ENCODE results near the gene DDR2.
"Not testable (repeated sequence)": the region's sequence is repeated elsewhere in the genome, so short reads cannot be mapped to it uniquely, and the experiment has no call there.

DDR2 gene

DNA sequence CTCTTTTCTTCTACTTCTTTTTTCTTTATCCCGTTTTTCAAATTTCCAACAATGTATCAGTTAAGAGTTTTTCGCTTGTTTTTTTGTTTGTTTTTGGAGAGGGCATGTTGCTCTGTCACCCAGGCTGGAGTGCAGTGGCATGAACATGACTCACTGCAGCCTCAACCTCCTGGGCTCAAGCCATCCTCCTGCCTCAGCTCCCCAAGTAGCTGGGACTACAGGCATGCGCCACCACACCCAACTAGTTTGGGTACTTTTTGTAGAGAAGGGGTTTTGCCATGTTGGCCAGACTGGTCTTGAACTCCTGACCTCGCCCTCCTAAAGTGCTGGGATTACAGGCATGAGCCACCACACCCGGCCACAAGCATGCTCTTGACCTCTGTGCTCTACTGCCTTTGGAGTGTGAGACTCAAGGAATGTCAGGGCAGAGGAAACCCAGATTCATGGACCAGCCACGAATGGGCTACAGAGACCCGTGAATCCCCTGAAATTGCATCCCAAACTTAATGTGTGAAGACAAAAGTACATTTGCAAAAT is 93.1 kb downstream of the DDR2 start:
- no peak for DNase-seq (ENCODE audit: low read depth)

DNA sequence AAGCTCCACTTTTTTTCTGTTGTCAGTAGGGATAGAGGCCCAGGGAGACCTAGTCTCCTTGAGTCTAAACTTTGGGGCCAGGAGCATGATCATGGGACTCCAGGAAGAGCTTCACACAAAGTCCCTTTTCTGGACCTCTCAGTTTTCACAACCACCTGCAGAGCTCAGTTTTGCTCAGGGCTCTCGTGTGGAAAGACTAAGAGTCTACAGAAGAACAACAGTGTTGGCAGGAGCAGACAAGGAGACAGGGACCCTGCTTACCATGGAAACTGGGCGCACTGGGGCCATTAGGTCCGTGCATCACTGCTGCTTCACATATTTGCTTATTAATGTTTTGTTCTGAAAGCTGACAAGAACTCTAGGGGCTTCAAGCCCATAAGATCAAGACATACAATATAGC is 94.3 kb downstream of the DDR2 start:
- no peak for DNase-seq (ENCODE audit: low read depth)

DNA sequence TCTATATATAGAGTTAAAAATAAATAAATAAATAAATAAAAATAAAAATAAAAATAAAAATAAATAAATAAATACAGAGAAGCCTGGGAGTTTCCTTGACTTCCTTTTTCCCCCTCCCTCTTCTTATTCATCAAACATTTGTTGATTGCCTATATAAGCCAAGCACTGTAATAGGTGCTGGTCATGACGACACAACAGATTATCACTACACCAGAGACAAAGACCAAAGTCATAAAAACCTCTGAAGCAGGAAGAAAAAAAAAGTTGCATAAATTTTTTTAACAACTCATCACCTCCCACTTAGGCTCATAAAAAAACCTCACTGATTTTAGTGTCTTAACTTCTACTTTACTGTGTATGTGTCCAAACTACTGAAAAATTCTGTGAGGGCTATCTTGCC is 95.2 kb downstream of the DDR2 start:
- DNase-seq (ENCODE audit: low read depth) = not testable (repeated sequence)

DNA sequence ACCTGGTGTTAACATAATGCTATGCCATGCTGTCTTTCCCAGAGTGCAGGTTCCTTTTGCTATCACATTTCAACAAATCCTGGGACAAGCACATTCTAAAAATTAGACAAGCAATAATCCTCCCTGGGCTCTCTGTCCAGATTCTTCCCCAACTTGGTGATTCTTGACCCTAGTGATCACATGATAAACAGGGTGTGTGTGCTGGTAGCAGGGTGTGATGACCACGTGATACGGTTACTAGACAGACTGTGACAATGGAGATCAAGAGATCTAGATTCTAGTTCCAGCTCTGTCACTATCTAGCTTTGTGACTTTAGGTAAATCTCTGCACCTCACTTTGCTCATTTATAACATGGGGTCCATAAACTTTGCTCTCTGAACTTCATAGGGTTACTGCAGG is 96.3 kb downstream of the DDR2 start:
- no peak for DNase-seq (ENCODE audit: low read depth)

DNA sequence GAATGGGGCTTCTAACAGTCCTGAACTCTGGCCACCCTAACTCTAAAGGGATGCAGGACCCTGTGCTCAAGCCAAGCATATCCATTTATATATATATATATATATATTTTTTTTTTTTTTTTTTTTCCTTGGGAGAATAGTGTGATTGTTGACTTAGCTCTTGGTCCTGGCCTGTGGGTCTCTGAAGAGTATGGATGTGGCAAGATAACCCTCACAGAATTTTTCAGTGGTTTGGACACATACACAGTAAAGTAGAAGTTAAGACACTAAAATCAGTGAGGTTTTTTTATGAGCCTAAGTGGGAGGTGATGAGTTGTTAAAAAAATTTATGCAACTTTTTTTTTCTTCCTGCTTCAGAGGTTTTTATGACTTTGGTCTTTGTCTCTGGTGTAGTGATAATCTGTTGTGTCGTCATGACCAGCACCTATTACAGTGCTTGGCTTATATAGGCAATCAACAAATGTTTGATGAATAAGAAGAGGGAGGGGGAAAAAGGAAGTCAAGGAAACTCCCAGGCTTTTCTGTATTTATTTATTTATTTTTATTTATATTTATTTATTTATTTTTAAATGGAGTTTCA is 97.0 kb downstream of the DDR2 start:
- DNase-seq (ENCODE audit: low read depth) = not testable (repeated sequence)

DNA sequence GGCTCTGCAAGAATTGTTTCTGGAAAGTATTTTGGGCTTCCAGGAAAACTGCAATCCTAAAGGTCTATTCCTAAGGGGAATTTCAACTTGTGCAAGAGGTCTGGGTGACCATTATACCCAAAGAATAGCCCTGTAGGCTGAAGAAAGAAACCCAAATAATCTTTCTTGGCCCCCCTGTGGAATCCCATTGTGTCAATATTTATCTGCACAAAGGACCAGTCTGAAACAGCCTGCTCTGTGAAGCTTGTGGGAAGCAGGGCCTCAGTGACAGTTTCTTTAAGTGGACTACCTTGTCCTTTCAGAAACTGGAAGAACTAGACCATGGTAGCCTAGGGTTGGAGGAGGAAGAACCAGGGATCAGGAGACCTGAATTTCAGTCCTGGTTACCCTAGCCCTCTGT is 99.8 kb downstream of the DDR2 start:
- DNase-seq (ENCODE audit: low read depth) = no peak

DNA sequence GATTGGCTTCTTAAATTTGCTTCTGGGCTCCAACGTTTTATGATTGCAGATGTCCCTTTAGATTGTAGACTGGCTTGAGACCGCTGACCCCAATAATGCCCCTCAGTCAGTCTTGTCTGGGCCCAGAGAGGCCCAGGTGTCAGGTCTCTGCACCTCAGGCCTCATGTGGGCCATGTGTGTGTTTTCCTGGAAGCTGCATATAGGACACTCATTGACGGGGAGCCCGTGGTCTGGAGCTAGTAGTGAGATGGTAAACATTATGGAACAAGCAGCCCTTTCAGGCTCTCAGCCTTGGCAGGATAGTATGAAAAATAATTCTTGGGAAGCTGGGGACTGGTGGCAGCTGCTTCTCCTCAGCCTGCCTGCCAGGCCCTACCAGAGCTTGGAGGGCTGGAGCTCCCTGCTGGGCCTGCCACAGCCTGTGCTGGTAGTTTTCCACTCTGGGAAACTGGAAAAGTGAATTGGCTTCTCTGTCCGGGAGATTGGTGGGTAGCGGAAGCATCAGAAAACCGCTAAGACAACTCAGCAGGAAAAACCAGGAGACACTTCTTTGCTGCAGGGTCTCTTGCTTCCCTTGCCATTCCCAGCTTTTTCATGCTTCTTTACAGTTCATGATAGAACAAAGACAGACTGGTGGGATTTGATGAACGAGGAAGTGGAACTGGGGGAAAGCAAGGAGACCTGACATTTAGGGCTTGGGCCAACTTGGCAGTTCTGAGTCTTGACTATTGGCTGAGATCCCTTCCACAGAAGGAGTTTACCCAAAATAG is 100.5 kb downstream of the DDR2 start:
- DNase-seq (ENCODE audit: low read depth) = no peak

DNA sequence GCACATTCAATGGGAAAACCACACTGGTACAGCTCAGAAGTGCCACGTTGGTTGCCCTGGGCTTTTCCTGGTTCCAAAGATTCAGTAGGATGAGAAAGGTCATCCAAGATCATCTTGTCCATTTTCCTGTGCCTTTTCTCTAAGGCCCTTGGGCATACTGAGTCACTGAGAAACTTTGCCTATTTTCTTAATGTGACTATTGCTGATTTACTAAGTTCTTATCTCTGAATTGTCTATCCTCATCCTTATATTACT is 101.0 kb downstream of the DDR2 start:
- DNase-seq (ENCODE audit: low read depth) = no peak

DNA sequence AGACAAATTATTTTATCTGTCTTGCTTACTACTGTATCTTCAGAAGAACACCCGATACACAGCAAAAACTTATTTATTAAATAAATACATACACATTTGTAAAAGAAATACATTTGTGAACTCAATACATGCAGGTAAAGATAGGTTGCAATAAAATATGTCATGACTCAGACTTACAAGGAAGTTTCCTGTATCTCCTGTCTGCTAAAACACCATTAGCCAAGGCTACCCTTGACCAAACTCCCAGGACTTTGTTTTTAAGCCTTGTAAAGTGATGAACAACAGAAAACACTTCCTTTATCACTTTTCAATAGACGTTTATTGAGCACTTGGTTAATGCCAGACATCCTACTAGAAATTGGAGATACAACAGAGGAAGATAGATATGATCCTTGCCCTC is 101.8 kb downstream of the DDR2 start:
- DNase-seq (ENCODE audit: low read depth) = no peak

DNA sequence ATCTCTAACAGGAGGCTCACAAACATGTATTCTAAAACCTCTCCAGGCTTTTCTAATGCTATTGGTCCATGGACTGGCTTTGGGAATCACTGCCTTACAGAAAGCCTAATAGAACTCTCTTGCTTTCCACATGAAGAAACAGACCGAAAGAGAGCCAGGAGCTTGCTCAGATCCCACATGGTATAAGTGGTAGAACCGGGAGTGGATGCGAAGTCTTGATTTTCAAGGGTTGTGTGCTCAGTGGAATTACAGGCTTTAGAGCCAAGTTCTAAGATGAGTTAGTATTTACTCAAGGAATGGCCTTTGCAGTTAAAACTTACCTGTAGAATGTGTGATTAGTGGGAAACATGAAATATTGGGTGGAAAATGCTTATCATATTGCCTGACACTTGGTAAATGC is 103.9 kb downstream of the DDR2 start:
- DNase-seq (ENCODE audit: low read depth) = no peak

DNA sequence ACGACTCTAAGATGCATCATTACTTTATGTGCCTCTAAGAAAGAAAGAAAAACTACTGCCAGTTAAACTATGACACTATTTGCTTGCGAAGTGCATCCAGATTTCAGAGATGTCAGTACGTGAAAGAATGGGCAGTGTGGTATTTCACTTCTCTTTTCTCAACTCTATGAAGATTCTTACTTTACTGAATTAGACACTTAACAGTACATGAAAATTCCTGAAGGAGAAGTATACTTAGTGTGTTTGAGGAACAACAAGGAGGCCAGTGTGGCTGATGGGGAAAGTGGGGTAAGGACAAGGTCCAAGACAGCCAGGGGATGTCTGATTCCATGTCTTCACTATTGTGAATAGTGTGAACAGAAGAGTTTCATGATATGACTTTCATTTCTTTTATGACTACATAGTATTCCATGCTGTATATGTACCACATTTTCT is 104.4 kb downstream of the DDR2 start:
- no peak for DNase-seq (ENCODE audit: low read depth)

DNA sequence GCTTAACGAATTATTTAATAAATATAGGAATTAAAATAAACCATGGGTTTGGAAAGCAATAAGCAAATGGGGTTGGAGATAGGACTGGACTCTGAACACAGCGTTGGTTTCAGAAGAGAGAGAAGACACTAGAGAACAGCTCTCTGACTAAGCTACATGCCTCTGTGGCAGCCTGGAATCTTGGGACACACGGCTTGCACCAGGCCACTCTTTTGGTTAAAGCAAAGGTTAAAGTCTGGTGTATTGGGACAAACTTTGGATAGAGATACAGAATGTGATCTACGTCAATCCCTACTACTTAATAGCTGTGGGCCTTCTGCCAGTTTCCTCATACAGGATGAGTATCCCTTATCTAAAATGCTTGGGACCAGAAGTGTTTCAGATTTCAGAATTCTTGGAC is 108.5 kb downstream of the DDR2 start:
- DNase-seq (ENCODE audit: low read depth) = no peak

DNA sequence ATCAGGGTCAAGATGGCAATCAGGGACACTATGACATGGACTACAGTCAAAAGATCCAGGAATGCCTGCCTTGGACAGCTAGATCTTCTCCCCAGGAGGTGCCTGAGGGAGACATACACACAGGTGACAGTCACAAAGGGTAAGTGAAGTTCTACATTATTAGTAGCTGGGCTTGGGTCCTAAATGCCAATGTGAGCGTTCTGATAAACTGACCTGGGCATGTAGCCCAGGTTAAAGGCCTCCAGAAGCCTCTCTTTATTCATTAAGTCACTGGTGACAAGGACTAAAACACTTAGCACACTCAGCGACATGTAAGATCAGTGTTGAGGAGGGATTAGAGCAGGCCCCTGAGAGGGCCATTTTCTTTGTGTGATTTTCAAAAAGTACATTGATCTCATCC is 109.3 kb downstream of the DDR2 start:
- DNase-seq (ENCODE audit: low read depth) = no peak

DNA sequence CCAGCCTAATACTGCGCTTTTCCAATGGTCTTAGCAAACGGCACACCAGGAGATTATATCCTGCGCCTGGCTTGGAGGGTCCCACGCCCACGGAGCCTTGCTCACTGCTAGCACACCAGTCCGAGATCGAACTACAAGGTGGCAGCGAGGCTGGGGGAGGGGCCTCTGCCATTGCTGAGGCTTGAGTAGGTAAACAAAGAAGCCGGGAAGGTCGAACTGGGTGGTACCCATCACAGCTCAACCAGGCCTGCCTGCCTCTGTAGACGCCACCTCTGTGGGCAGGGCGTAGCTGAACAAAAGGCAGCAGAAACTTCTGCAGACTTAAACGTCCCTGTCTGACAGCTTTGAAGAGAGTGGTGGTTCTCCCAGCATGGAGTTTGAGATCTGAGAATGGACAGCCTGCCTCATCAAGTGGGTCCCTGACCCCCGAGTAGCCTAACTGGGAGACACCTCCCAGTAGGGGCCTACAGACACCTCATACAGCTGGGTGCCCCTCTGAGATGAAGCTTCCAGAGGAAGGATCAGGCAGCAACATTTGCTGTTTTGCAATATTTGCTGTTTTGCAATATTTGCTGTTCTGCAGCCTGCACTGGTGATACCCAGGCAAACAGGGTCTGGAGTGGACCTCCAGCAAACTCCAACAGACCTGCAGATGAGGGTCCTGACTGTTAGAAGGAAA is 114.1 kb downstream of the DDR2 start:
- not testable (repeated sequence) for DNase-seq (ENCODE audit: low read depth)

DNA sequence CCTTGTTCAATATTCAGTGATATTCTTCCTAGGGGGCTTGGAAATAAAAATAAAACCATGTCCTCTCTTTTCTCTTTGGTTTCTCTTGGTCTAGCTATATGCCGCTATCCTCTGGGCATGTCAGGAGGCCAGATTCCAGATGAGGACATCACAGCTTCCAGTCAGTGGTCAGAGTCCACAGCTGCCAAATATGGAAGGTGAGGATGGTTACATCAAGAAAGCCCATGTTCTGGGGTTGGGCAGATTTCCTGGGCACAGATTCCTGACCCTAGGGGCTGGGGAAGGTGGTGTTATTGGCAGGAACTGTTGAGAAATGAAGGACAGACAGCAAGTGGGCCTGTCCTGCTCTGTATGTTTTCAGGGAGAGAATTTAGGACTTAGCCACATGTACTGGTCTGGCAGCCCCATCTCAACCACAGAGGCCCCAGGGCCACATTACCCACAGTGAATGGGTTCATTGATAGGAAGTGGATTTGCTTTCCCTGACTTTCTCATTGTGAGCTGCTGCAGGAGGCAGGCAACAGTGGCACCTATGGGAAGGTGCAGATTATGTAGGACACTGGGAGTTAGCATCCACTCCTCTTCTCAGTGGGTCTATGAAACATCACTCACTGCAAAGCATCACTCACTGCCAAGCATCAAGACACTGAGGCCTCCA is 120.9 kb downstream of the DDR2 start:
- DNase-seq (ENCODE audit: low read depth) = no peak

DNA sequence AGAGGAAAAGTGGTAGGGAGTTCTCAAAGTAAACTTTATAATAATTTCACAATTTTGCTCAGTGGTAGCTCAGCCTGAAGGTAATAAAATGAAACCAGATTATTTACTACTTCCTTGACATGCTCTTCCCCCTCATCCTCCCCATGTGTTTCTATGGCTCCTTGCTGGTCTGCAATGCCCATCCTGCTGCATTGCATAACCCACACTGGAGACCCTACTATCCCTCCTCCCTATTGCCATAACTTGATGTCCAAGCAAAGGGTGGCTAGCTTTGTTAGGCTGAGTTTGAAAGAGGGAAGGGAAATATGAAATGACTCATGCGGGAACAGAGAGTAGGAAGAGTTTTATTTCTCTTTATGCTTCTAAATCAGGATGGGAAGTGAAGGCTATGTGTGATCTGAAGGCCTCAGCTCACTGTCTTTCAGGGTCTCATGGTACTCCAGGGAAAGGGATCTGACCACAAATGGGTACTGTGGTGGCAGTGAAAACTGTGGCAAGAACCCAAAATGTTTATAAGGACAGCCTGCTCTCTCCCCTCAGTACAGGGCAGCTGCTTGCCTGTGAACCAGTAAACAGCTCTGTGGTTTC is 121.8 kb downstream of the DDR2 start:
- DNase-seq (ENCODE audit: low read depth) = no peak

DNA sequence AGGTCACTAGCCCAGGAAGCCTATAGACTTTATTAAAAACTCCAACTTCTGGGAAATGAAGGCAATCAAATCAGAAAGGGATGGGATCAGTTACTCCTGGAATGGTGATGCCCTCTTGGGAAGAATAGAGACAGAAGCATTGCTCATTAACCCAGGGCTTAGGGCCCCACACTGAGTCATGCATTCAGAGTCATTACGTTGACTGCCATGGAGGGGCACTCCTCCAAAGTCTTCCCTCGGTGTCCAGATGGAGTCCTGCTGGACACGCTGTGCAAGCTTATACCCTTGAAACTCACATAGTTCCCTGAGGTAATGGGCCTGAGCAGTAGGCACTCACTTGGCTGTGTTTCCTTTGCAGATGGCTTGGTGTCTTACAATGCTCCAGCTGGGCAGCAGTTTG is 123.0 kb downstream of the DDR2 start:
- no peak for DNase-seq (ENCODE audit: low read depth)

DNA sequence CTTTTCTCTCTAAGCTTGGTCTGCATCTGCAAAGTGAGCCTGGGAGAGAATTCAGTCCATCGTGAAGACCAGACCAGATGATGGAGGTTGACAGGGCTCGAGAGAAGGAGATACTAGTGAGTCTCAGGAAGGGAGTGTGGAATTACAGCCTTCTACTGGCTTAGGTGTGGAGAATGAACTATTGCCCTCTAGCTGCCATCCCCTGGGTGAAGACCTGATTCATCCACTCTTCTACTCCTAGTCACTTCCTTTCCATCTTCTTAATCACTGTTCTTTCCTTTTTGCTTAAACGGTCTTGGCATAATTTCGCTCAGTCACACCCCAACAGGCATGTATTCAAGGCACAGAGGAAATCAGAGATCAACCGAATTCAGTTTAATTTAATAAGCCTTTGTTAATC is 124.3 kb downstream of the DDR2 start:
- no peak for DNase-seq (ENCODE audit: low read depth)

DNA sequence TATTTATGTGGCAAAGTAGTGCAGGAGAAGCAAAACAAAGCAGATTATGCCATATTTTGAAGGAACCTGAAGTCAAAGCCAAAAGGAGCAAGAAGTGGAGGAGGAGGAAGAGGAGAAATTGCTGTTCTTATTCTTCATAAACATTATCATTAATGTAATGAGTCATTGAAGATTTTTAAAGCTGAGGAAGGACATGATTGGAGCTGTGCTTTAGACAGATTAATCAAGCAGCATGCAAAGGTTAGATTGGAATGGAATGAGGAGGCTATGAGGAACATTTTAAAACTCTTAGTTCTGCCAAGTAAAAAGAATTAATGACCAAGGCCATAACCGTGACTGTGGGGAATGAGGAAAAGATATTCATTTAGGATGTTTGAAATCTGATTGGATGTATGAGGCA is 125.2 kb downstream of the DDR2 start:
- no peak for DNase-seq (ENCODE audit: low read depth)

DNA sequence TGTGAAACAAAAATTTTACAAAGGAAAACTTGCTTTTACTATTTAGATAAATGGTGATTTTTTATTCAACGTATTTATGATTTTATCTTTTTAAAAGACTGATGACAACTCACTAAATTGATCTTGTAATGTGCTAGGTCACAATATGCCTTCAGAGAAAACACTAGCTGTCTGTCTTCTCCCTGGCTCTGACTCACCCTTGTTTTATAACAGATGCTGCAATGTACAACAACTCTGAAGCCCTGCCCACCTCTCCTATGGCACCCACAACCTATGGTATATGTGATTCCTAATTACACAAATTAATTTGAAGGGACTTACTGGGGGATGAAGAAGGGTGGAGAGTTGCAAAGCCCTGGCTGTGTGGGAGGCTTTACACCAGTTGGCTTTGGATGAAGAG is 133.5 kb downstream of the DDR2 start:
- DNase-seq (ENCODE audit: low read depth) = no peak

DNA sequence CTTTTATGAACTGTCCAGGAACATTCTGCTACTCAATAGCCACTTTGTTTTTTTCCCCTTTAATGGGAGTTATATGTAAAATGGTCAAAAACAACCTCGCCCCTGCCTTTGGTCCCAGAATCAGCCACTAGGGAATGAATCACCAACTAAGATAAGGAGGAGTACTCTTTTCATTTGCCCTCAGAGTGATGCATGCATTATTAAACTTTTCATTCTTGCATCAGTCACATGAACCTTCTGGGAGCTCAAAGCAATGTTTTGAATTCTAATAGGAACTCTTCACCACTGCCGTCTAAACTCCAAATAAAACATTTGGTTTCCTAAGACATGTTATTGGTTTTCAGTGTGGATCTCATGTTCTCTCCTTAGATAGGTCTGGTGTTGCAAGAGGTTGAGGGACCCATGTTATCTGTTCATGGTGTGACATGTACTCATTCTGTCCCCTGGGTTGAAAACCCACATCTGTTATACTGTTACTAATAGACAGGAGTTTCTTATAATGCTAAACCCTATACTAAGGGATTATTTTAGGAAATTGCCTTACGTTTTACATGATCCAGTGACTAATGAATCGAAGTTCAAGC is 140.4 kb downstream of the DDR2 start:
- DNase-seq (ENCODE audit: low read depth) = peak; percentile 83

DNA sequence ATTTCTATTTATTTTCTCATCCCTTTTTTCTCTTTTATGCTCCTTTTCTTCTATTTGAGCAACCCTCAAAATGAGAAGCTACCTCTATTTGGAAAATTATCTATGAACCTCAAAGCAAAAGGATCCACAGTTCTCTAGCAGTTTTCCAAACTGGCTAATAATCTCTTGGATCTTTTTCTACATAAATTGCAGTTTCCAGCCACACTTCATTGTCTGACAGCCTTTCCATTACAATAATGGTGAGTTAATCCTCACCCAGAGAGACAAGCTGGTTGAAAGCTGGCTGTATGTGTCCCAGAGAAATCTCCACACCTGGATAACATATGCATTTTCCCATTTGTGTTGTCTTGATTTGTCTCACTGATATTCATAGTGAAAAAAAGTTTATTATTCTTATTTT is 141.7 kb downstream of the DDR2 start:
- no peak for DNase-seq (ENCODE audit: low read depth)
